HepG2 (cell line): ENCODE data around the gene SHE.

Experiments
- ATF7 ChIP-seq, 2 experiments: fragments of 450-650 bp in 1 of 2; sonication (generic) in 1 of 2; formaldehyde crosslinking in 1 of 2; IDR thresholded peaks; 2 replicates each; pipeline versions ENCODE4 v1.4.0 to v1.6.1; 2016 to 2020; ENCODE audit warnings: antibody characterized with exemption in 1 of 2, mild to moderate bottlenecking in 1 of 2, missing genetic modification reagents in 1 of 2
- CBX2 ChIP-seq, 2 experiments: fragments of 200-600 bp in 1 of 2; sonication (generic); formaldehyde crosslinking in 1 of 2; IDR thresholded peaks; 2 replicates each; pipeline versions ENCODE4 v1.7.0 to v1.8.1; 2018 to 2022; ENCODE audit warnings: low read depth in 2 of 2, low read length in 1 of 2, mild to moderate bottlenecking in 1 of 2, missing genetic modification reagents in 1 of 2
- CTCF ChIP-seq: sonication (generic); formaldehyde crosslinking; IDR thresholded peaks from 2 replicates; pipeline ENCODE4 v1.5.0; 2020; ENCODE audit warnings: mild to moderate bottlenecking, missing genetic modification reagents, moderate library complexity
- ETS1 ChIP-seq: sonication (generic); formaldehyde crosslinking; IDR thresholded peaks from 2 replicates; pipeline ENCODE4 v1.4.0; 2020; ENCODE audit warnings: missing genetic modification reagents
- FOSL2 ChIP-seq: sonication (generic); formaldehyde crosslinking; IDR thresholded peaks from 2 replicates; pipeline ENCODE4 v1.4.0; 2020; ENCODE audit warnings: missing genetic modification reagents
- ZNF292 ChIP-seq: sonication (generic); formaldehyde crosslinking; IDR thresholded peaks from 2 replicates; pipeline ENCODE4 v1.8.1; 2022; ENCODE audit warnings: mild to moderate bottlenecking, low read depth, missing genetic modification reagents, borderline replicate concordance
- ZNF629 ChIP-seq: sonication (generic); formaldehyde crosslinking; conservative IDR thresholded peaks from 2 replicates; pipeline ENCODE4 v1.5.0; 2020; ENCODE audit warnings: missing genetic modification reagents
- TF ChIP-seq, protein P1 (sequence below), 2 experiments: IDR thresholded peaks; 2 replicates each; pipeline ENCODE4 v1.6.1; 2011 to 2012; ENCODE audit warnings: low read length in 2 of 2, borderline replicate concordance in 1 of 2, low read depth in 1 of 2, mild to moderate bottlenecking in 1 of 2, moderate library complexity in 1 of 2
- TF ChIP-seq, protein P2 (sequence below): sonication (generic); formaldehyde crosslinking; IDR thresholded peaks from 2 replicates; pipeline ENCODE4 v1.4.0; 2020; ENCODE audit warnings: missing genetic modification reagents
- TF ChIP-seq, protein P3 (sequence below): sonication (generic); formaldehyde crosslinking; IDR thresholded peaks from 2 replicates; pipeline ENCODE4 v1.4.0; 2020; ENCODE audit warnings: missing genetic modification reagents
- TF ChIP-seq, protein P4 (sequence below): sonication (generic); formaldehyde crosslinking; IDR thresholded peaks from 2 replicates; pipeline ENCODE4 v1.5.1; 2020; ENCODE audit warnings: mild to moderate bottlenecking, missing genetic modification reagents, moderate library complexity

GRCh38 chr1:154490317-154490716 is 11.9 kb downstream of the SHE start:
- TF ChIP-seq, protein P1, sequence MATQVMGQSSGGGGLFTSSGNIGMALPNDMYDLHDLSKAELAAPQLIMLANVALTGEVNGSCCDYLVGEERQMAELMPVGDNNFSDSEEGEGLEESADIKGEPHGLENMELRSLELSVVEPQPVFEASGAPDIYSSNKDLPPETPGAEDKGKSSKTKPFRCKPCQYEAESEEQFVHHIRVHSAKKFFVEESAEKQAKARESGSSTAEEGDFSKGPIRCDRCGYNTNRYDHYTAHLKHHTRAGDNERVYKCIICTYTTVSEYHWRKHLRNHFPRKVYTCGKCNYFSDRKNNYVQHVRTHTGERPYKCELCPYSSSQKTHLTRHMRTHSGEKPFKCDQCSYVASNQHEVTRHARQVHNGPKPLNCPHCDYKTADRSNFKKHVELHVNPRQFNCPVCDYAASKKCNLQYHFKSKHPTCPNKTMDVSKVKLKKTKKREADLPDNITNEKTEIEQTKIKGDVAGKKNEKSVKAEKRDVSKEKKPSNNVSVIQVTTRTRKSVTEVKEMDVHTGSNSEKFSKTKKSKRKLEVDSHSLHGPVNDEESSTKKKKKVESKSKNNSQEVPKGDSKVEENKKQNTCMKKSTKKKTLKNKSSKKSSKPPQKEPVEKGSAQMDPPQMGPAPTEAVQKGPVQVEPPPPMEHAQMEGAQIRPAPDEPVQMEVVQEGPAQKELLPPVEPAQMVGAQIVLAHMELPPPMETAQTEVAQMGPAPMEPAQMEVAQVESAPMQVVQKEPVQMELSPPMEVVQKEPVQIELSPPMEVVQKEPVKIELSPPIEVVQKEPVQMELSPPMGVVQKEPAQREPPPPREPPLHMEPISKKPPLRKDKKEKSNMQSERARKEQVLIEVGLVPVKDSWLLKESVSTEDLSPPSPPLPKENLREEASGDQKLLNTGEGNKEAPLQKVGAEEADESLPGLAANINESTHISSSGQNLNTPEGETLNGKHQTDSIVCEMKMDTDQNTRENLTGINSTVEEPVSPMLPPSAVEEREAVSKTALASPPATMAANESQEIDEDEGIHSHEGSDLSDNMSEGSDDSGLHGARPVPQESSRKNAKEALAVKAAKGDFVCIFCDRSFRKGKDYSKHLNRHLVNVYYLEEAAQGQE (IDR thresholded peaks at IDR 0.05; ENCODE audit: borderline replicate concordance in 1 of 2, low read depth in 1 of 2, low read length in 2 of 2) = no peak
- TF ChIP-seq, protein P2, sequence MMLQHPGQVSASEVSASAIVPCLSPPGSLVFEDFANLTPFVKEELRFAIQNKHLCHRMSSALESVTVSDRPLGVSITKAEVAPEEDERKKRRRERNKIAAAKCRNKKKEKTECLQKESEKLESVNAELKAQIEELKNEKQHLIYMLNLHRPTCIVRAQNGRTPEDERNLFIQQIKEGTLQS (CRISPR knock-in tag) = no peak
- TF ChIP-seq ATF7 (IDR thresholded peaks at IDR 0.05) = no peak
- TF ChIP-seq ATF7 (CRISPR knock-in tag; IDR thresholded peaks at IDR 0.05) = no peak
- no peak for TF ChIP-seq ZNF292 (CRISPR knock-in tag)
- TF ChIP-seq CTCF (CRISPR knock-in tag) = no peak
- TF ChIP-seq CBX2 (IDR thresholded peaks at IDR 0.05; ENCODE audit: low read depth, low read length) = no peak
- no peak for TF ChIP-seq CBX2 (CRISPR knock-in tag; IDR thresholded peaks at IDR 0.05; ENCODE audit: low read depth)
- TF ChIP-seq, protein P3, sequence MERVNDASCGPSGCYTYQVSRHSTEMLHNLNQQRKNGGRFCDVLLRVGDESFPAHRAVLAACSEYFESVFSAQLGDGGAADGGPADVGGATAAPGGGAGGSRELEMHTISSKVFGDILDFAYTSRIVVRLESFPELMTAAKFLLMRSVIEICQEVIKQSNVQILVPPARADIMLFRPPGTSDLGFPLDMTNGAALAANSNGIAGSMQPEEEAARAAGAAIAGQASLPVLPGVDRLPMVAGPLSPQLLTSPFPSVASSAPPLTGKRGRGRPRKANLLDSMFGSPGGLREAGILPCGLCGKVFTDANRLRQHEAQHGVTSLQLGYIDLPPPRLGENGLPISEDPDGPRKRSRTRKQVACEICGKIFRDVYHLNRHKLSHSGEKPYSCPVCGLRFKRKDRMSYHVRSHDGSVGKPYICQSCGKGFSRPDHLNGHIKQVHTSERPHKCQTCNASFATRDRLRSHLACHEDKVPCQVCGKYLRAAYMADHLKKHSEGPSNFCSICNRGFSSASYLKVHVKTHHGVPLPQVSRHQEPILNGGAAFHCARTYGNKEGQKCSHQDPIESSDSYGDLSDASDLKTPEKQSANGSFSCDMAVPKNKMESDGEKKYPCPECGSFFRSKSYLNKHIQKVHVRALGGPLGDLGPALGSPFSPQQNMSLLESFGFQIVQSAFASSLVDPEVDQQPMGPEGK (CRISPR knock-in tag) = no peak
- TF ChIP-seq FOSL2 (CRISPR knock-in tag) = no peak
- TF ChIP-seq ETS1 (CRISPR knock-in tag) = no peak
- no peak for TF ChIP-seq ZNF629 (CRISPR knock-in tag)
- TF ChIP-seq, protein P4, sequence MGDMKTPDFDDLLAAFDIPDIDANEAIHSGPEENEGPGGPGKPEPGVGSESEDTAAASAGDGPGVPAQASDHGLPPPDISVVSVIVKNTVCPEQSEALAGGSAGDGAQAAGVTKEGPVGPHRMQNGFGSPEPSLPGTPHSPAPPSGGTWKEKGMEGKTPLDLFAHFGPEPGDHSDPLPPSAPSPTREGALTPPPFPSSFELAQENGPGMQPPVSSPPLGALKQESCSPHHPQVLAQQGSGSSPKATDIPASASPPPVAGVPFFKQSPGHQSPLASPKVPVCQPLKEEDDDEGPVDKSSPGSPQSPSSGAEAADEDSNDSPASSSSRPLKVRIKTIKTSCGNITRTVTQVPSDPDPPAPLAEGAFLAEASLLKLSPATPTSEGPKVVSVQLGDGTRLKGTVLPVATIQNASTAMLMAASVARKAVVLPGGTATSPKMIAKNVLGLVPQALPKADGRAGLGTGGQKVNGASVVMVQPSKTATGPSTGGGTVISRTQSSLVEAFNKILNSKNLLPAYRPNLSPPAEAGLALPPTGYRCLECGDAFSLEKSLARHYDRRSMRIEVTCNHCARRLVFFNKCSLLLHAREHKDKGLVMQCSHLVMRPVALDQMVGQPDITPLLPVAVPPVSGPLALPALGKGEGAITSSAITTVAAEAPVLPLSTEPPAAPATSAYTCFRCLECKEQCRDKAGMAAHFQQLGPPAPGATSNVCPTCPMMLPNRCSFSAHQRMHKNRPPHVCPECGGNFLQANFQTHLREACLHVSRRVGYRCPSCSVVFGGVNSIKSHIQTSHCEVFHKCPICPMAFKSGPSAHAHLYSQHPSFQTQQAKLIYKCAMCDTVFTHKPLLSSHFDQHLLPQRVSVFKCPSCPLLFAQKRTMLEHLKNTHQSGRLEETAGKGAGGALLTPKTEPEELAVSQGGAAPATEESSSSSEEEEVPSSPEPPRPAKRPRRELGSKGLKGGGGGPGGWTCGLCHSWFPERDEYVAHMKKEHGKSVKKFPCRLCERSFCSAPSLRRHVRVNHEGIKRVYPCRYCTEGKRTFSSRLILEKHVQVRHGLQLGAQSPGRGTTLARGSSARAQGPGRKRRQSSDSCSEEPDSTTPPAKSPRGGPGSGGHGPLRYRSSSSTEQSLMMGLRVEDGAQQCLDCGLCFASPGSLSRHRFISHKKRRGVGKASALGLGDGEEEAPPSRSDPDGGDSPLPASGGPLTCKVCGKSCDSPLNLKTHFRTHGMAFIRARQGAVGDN (CRISPR knock-in tag) = no peak
